HL-60/S4 treated with phorbol 12-myristate 13-acetate at 8.2 ng/mL for 4 days and 3 days (cell line): Measurements from ENCODE around the gene CA11.
"Not testable (repeated sequence)": the region's sequence is repeated elsewhere in the genome, so short reads cannot be mapped to it uniquely, and the experiment has no call there.

Source experiments
- in situ Hi-C: fragments of 300-500 bp; cut with MboI; formaldehyde crosslinking; loops from 2 replicates; pipeline ENCODE4 v1.15.0; 2022; ENCODE audit warnings: low sequenced_read_pairs

Gene CA11

DNA sequence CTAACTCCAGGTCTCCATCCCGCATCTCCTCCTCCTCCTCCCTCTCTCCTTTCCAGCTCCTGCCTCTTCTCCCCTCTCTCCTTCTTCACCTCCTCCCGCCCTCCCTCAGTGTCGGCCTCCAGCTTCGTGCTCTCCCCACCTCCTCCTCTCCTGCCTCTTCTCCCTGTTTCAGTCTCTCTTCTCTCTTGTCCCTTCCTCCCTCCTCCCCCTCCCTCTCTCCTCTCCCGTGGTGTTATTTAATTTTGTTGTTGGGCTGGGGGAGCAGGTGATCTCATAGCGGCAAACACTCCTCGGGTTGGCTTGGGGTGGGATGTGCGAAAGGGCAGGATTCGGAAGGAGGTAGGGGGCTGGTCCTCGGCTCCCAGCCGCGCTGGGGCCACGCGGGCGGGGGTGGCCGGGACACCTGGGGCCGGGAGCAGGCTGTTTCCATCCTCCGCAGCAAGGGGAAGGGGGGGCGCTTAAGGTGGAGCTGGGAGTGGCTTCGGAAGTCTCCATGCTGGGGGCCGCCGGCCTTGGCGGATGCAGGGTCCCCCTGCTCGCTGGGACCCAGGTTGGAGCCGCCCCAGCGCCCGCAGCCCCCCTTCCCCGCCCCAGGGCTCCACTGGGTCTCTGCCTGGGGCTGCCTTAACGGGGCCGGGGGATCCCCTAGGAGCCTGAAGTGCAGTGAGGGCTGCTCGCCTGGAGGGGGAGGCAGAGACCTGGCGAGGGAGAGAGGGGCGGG lies at the start of gene CA11:
TSS of gene CA11 (minus strand) at position 187 of the 721 bp plus-strand sequence. CDS start 555 bp downstream, outside the sequence.
- in situ Hi-C loops: no loop called here

- in situ Hi-C loops: not testable (repeated sequence)
Measured at GRCh38 chr19:48693629-48694028, 47.6 kb upstream of the CA11 start.

- in situ Hi-C loops: no loop called here
Measured at GRCh38 chr19:48689449-48689848, 43.5 kb upstream of the CA11 start.

- in situ Hi-C loops: no loop called here
Measured at GRCh38 chr19:48687776-48688175, 41.8 kb upstream of the CA11 start.

- in situ Hi-C loops: not testable (repeated sequence)
Measured at GRCh38 chr19:48686637-48687036, 40.6 kb upstream of the CA11 start.

DNA sequence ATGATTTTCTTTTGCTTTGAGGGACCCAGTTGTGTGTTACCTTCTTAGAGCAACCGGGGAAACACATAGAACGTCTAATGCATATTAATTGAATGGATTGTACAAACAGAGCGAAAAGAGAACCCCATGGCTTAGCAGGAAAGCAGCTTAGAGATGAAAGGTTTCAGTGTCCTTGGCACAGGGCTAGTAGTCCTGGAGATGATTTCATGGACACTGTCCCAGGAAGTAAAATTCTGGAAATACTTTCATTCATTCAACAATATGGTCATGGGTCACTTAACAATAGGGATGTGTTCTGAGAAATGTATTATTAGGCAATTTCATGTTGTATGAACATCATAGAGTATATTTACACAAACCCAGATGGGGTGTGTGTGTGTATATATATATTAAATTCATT lies 40.1 kb upstream of the CA11 start:
- in situ Hi-C loops: no loop called here

DNA sequence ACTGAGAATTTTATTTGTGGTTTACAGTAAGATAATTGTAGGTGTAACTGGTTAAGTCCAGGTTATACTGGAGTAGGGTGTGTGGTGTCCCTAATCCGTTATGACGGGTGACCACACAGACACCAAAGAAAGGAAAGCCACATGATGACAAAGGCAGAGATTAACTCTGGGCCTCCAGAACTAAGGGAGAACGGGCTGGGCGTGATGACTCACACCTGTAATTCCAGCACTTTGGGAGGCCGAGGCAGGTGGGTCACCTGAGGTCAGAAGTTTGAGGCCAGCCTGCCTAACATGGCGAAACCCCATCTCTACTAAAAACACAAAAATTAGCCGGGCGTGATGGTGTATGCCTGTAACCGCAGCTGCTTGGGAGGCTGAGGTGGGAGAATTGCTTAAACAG lies 39.6 kb upstream of the CA11 start:
- in situ Hi-C loops: no loop called here

DNA sequence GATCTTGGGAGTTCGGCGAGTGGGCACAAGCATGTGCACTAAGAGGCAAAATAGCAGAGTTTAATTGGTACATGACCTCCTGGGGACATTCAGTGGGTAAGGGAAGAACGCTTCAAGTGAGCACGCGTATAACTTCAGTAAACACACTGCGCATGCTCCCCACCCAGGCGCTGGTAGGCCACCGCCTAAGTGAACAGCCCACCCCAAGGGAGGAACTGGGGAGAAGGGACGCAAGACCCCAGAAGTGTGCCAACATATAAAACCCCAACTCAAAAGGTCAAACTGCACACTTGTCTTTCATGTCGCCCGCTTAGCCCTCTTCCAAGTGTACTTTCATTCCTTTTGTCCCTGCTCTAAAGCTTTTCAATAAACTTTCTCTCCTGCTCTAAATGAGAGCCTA lies 37.4 kb upstream of the CA11 start:
- in situ Hi-C loops: no loop called here

DNA sequence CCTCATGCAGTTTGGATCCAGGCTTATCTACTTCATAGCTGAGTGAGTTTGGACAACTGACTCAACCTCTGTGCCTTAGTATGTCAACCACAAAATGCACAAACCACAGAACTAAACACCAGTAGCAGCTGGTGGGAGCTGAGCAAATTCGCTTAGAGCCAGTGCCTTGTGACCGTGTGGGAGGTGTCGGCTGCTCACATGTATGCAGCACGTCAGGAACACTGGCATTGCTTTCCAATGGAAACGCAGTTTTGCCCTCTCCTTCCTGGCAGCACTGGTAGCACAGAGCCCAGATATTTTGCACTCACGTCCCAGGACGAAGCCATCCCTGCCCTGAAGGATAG lies 35.1 kb upstream of the CA11 start:
- in situ Hi-C loops: no loop called here

GRCh38 chr19:48680436-48681126 lies 34.6 kb upstream of the CA11 start:
- in situ Hi-C loops: no loop called here

- in situ Hi-C loops: not testable (repeated sequence)
Measured at GRCh38 chr19:48680006-48680405, 34.0 kb upstream of the CA11 start.

DNA sequence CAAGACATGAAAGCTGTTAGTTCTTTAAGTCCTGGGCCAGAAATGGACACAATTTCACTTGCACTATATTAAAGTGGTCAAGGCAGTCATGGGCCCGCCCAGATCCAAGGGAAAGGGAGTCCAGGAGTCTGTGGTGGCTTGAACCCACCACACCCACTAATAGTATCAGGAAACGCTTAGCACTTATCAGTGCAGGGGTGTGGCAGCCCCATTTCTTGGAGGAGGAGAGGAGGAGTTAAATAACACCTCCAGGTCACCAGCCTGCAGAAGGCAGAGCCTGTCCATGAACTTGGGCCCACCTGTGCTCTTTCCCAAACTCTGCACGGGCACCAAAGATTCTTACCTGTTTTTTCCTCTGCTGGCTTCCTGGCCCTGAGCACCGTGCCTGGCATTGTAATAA lies 32.2 kb upstream of the CA11 start:
- in situ Hi-C loops: no loop called here

DNA sequence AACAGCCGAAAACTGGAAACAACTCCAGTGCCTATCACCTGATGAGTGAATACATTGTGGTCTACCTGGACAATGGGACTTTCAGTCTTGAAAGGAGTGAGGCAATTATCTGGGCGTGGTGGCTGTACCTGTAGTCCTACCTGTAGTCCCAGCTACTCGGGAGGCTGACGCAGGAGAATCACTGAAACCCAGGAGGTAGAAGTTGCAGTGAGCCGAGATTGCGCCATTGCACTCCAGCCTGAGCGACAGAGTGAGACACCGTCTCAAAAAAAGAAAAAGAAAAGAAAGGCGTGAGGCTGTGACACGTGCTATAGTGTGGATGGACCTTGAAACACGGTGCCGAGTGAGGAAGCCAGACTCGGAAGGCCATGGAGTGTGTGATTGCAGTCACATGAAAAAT lies 30.9 kb upstream of the CA11 start:
- in situ Hi-C loops: no loop called here

GRCh38 chr19:48676487-48676886 lies 30.5 kb upstream of the CA11 start:
- in situ Hi-C loops: no loop called here

DNA sequence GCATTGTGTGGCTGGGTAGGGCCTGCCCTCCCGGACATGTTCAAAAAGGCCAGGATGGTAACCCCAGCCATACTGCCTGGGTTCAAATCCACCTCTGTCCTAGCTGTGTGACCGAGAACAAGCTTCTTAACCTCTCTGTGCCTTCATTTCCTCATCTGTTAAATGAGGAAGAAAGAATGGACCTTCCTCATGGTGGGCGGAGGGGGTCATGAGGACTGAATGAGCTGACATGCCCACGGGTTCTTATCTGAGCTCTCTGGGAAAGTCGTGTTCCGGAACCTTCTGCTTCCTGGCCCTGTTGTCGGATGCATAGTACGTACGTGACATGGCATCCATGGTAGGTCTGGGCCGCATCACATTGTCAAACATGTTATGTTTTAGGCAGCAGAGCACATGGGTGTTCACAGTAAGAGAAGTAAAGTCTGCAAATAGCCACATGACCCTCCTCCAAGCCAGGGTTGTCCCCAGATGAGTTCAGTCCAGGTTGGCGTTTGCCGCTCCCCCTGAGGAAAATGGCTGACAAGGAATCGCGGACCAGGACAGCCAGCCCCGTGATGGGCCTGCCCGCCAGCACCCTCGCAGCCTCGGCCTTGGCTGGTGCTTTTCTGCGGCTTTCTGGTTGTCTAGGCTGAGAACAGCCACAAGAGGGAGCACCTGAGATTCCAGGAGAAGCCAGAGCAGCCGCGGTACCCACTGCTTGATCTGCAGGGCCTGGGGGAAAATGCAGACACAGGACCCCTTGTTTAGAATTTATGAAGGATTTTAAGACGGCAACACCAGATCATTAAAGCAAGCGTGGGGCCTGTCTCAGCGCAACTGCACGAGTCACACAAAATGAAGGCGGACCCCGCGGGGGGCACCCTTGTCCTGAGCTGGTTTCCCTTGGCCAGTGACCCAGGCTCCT lies 29.2 kb upstream of the CA11 start:
- in situ Hi-C loops: no loop called here

- in situ Hi-C loops: no loop called here
Measured at GRCh38 chr19:48674216-48674809, 28.3 kb upstream of the CA11 start.

GRCh38 chr19:48673436-48674100 lies 27.6 kb upstream of the CA11 start:
- in situ Hi-C loops: no loop called here

GRCh38 chr19:48672994-48673393 lies 27.0 kb upstream of the CA11 start, which contains the start of gene NTN5:
NTN5 (minus strand) TSS chr19:48673017; CDS start chr19:48670986, 2,031 bp downstream.
- in situ Hi-C loops: no loop called here

DNA sequence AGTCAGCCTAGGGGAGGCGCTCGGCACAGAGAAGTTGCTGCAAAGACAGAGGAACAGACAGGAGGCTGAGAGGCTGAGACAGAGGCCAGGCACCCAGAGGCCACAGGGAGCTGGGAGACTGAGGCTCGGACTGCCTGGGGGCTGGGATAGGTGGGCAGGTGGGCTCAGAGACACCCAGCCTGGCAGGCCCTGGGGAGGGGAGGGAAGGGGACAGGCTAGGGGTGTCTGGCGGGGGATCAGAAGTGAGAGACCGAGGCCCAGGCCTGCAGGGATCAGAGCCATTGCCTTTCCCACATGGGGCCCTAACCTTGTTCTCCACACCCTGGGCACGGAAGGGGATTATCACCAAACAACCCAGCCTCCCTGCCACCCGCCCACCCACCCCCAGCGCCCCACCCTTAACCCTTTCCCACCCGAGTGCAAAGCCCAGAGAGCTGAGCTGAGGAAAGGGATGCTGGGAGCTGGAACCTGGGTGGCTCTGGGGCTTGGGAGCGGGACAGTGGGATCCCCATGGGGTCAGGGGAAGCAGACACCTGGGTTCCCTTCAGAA lies 25.5 kb upstream of the CA11 start:
- in situ Hi-C loops: no loop called here

- in situ Hi-C loops: no loop called here
Measured at GRCh38 chr19:48670699-48671445, 24.9 kb upstream of the CA11 start.
